Measurements from ENCODE around the gene STK4.
"Not testable (repeated sequence)": the region's sequence is repeated elsewhere in the genome, so short reads cannot be mapped to it uniquely, and the experiment has no call there.

STK4 gene

DNA sequence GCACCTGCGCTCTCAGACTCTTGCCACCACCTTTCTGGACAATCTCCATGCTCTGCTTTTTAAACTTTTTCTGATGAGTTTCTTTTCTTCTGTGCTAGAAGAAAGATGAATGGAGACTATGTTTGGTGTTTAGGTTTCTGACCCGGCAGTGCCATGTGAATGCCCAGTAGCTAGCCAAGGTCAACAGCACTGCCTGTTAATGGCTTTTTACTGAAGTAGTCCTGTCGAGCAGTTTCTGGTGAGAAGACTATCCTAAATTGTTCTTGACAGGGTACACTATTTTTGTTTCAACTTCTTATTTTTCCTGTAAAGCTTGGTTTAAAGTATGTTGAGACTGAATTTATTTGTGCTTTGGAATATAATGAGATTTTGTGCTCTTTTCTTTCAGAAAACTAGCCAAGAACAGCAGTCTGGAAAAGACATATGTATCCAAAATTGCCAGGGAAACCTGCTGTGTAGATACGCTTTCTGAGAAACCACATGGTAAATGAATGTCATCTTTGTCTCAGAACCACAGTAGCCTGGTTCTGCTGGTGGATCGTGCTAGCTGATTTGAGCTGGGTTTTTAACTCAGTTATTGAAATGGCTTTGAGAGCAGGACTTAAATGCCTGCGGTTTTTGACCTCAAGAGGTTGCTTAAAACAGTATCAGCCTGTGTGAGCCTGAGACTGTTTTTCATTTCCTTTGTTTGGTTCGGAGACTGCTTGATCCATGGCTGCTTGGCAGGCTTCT lies 86.6 kb downstream of the STK4 start:
- no peak for DNase-seq (ENCODE audit: low read depth in 1 of 2, low spot score in 1 of 2)

- no peak for DNase-seq (ENCODE audit: low read depth in 1 of 2, low spot score in 1 of 2)
Observed at GRCh38 chr20:45053430-45054351, 87.4 kb downstream of the STK4 start.

DNA sequence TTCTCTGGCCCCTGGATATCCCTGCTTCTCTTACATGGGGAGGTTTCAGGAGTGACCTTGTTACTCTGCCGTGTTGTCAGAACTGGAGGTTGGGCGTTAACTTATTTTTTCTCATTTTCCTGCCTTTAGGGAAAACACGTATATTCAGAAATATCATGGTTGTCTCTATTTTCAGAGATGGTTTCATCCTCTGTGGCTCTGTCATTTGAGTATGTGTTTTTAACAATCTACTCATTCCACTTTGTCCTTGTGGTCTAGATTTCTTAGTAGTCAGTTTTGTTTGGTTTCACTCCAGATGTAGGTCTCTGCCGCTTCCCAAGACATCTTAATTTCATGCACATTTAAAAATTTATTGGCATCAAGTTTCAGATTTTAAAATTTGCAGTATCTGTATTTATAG lies 88.7 kb downstream of the STK4 start:
- DNase-seq (ENCODE audit: low read depth in 1 of 2, low spot score in 1 of 2): no peak

GRCh38 chr20:45056473-45057173 lies 90.3 kb downstream of the STK4 start:
- no peak for DNase-seq (ENCODE audit: low read depth in 1 of 2, low spot score in 1 of 2)

DNA sequence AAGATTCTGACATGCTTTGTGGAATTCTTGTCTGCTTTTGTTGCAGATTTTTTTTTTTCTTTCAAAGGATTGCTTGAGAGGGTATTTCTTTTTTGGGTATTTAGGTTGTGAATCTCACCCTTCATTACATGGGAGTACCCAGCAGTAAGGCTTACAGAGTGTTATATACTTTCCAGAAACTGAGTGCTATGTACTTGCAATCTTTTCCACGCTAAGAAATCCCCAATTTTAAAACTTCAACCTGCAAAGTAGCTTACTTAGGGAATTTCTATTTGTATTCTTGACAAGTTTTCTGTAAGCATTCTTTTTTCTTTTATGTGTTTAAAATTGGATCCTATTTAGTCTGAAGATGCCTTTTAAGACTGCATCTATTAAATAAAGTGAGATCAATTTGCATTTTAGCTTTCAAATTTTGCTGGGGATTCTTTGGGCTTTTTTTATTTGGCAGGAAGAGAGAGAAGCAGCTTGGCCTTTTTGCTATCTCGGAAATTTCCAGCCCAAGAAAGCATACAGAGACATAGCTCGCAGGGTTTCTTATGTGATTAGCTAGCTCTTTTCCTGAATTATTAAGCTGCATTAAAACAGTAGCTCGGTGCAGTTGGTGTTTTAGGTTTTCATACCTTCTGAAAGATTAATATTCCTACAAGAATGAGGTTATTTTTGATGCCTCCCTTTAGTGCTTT lies 92.0 kb downstream of the STK4 start:
- DNase-seq (ENCODE audit: low read depth in 1 of 2, low spot score in 1 of 2): no peak

GRCh38 chr20:45059022-45059728 lies 92.9 kb downstream of the STK4 start:
- no peak for DNase-seq (ENCODE audit: low read depth in 1 of 2, low spot score in 1 of 2)

GRCh38 chr20:45060294-45060693 lies 94.0 kb downstream of the STK4 start:
- no peak for DNase-seq (ENCODE audit: low read depth in 1 of 2, low spot score in 1 of 2)

- DNase-seq (ENCODE audit: low read depth in 1 of 2, low spot score in 1 of 2): no peak
Observed at GRCh38 chr20:45061244-45061643, 94.9 kb downstream of the STK4 start.

DNA sequence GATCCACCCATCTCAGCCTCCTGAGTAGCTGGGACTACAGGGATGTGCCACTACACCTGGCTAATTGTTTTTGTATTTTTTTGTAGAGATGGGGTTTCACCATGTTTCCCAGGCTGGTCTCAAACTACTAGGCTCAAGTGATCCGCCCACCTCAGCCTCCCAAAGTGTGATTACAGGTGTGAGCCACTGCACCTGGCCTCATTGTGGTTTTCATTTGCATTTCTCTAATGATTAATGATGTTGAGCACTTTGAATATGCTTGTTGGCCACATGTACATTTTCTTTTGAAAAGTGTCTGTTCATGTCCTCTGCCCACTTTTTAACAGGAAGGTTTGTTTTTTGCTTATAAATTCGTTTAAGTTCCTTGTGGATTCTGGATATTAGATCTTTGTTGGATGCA lies 96.8 kb downstream of the STK4 start:
- not testable (repeated sequence) for DNase-seq (ENCODE audit: low read depth in 1 of 2, low spot score in 1 of 2)

DNA sequence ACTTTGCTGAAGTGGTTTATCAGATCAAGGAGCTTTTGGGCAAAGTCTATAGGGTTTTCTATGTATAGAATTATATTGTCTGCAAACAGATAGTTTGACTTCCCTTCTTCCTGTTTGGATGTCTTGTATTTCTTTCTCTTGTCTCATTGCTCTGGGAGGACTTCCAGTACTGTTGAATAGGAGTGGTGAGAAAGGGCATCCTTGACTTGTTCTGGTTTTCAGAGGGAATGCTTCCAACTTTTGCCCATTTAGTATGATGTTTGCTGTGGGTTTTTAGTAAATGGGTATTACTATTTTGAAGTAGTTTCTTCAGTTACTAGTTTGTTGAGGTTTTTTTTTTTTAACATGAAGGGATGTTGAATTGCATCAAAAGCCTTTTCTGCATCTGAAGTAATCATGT lies 98.5 kb downstream of the STK4 start:
- DNase-seq (ENCODE audit: low read depth in 1 of 2, low spot score in 1 of 2): no peak

DNA sequence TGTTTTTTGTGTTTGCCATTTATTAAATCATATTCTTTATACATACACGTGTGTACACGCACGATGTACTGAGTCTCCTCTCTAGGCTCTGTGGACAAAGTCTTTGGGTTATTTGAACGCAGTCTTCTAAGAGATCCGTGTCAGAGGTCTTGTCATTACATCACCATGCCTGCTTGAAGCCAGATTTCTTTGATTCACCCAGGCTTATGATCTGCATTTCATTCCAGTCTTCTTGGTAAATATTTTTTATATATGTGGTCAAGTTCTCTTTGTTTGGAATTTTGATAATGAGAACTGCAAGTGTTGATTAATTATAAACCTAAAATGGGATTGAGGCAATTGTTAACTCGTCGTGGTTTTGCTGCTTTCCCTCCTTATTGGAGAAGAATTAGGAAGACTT lies 100.1 kb downstream of the STK4 start:
- DNase-seq (ENCODE audit: low read depth in 1 of 2, low spot score in 1 of 2): no peak

- DNase-seq (ENCODE audit: low read depth in 1 of 2, low spot score in 1 of 2): no peak
Observed at GRCh38 chr20:45067087-45067486, 100.8 kb downstream of the STK4 start.

GRCh38 chr20:45067558-45067957 lies 101.2 kb downstream of the STK4 start:
- no peak for DNase-seq (ENCODE audit: low read depth in 1 of 2, low spot score in 1 of 2)

DNA sequence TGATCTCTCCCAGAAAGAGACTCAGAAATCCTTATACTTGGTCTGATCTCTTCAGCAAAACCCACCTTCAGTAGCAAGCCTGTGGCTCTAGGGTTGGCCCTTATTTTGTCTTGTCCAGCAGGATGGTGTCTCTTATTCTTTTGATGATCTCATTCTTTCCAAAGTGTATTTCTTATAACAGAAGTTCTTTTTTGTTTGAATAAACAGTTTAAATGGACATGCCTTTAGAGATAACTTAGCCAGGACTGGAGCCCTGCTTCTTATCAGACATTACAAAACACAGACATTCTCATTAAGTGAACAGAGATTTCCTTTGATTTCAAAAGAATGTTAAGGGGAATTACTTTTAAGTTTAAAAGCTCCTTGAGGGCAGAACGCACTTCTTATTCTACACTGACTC lies 102.9 kb downstream of the STK4 start:
- no peak for DNase-seq (ENCODE audit: low read depth in 1 of 2, low spot score in 1 of 2)

DNA sequence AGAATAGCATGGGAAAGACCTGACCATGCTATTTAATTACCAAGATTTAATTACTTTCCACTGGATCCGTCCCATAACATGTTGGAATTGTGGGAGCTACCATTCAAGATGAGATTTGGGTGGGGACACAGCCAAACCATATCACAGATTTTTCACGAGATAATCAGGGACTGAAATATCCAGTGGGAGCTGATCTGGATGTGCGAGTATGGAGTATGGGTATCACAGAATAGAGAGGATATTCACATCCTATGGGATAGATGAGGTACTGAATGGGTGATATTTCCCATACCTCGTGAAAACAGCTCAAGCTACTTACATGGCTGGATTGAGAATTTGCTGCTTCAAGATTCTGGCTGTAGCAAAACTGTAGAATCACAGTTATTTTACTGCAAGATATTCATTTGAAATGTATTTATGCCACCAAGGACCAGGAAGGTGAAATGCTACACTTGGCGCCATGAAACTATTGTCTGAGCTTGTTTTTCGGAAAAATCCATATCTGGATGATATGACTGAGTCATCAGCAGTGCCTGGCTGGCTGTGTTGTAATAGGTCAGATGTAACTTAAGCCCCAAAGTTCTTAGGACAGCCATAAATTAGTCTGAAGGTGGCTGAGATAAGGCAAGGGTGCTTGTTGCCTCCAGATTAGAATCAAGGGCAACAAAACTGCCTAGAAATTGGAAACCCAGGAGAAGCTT lies 104.8 kb downstream of the STK4 start:
- DNase-seq (ENCODE audit: low read depth in 1 of 2, low spot score in 1 of 2): no peak

- no peak for DNase-seq (ENCODE audit: low read depth in 1 of 2, low spot score in 1 of 2)
Observed at GRCh38 chr20:45072066-45072465, 105.8 kb downstream of the STK4 start.

- no peak for DNase-seq (ENCODE audit: low read depth in 1 of 2, low spot score in 1 of 2)
Observed at GRCh38 chr20:45073221-45073620, 106.9 kb downstream of the STK4 start.

GRCh38 chr20:45077559-45077958 lies 111.2 kb downstream of the STK4 start:
- no peak for DNase-seq (ENCODE audit: low read depth in 1 of 2, low spot score in 1 of 2)

GRCh38 chr20:45080867-45081624 lies 114.7 kb downstream of the STK4 start:
- no peak for DNase-seq (ENCODE audit: low read depth in 1 of 2, low spot score in 1 of 2)

All from activated T-helper 1 cell treated with anti-CD3 and anti-CD28 coated beads, Interleukin-2, amount 50 U/mL, for 16 hours (primary cell).